AG08396 (cell line): Measurements from ENCODE around the gene ZMAT5.

ENCODE experiments used
- DNase-seq: peaks from one replicate; pipeline ENCODE4 v3.0.0; 2012; ENCODE audit warnings: low spot score, mixed read lengths

Gene ZMAT5

DNA sequence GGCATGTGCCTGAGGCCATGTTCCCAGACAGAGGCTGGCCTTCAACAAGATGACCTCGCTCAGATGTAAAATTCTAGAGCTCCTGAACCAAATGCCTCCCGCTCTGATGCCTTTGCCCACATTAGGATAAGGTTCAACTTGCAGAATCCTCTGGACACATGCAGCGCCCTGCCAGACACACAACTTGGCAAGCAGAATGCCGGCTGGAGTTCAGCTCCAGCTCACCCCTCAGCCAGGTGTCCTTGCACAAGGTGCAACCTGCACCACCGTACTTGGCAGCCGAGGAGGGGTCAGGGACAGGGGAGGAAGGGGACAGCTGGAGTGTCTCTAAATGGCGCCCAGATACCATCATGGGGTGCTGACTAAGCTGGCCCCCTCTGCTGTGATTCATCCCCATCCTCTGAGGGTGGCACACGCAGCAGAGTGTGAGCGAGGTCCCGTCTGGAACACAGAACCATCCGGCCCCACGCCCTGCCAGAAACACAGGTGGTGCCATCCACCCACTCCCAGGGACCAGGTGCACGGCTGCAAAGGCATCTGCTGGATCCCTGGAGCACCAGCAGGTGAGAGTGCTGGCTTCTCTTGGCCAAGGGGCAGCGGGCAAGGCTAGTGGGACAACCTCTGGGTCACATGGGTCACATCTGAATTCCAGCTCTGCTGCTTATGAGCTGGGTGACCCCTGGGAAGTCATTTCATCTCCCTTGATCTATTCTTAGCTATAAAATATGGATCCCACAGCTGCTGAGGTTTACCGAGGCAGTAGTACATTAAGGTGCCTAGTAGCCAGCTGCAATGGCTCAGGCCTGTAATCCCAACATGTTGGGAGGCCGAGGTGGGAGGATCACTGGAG, 12.8 kb downstream of the ZMAT5 start:
- no peak for DNase-seq

DNA sequence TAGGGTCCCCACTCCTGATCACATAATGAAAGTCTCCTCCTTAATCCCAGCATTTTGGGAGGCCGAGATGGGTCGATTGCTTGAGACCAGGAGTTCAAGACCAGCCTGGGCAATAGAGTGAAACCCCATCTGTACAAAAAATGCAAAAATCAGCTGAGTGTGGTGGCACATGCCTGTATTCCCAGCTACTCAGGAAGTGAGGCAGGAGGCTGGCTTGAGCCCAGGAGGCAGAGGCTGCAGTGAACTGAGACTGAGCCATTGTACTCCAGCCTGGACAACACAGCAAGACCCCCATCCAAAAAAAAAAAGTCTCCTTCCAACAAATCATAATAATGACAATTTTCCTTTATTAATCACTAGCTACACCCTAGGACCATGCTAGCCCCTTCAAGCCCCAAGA, 15.1 kb downstream of the ZMAT5 start:
- no peak for DNase-seq

DNA sequence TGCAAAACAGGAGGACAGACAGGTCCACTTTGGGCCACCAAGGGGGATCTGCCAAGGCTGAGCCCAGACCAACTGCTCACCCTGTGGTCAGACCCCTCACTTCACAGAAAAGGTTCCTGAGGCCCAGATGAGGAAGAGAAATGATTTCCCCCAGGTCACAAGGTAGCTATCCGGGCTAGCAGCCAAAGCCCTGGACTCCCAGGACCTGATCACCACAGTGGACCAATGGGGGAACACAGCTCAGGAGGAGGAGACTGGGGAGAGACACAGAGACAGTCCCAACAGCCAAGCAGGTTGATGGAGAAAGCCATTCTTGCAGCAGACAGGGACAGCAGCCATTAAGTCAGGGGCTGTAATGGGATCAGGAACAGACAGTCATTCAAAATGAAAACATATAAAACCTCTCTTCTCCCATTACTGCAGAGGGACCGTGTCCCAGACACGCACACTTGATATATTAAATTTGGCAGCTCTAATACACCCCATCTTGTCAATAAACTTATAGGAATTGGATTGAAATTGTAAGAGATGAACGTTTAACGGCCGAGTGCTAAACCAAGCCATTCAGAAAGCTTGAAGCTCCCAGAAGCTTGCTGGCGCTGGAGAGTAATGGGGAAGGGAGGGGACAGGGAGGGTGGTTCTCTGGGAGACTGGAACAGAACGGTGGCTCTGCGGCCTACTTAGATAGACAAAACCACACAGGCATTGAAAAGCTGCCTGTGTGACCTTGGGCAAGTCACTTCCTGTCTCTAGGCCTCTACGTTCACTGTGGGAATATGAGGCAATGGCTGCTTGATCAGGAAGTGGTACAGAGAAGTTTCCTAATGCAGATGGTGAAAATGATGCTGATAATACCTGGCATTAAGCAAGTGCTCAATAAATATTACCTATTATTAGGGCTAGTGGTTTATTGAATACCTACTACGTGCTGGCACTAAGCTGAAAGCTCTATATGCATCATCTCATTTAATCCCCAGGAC, 16.0 kb downstream of the ZMAT5 start:
- no peak for DNase-seq

DNA sequence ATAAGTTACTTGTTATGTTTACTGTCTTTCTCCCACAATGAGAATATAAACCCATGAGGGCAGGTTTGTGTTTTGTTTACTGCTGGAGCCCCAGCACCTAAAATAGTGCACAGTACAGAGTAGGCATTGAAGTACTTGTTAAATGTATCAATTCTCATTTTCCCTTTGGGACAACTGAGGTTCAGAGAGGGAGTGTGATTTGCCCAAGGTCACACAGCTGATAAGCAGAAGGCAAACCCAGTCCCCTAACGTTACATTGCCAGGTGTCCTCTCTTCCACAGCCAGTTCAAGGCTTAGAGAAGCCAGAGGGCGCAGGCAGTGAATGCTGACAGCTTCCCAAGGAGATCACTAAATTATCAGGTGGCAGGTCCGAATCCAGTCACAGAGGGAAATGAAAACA, 16.8 kb downstream of the ZMAT5 start:
- no peak for DNase-seq

DNA sequence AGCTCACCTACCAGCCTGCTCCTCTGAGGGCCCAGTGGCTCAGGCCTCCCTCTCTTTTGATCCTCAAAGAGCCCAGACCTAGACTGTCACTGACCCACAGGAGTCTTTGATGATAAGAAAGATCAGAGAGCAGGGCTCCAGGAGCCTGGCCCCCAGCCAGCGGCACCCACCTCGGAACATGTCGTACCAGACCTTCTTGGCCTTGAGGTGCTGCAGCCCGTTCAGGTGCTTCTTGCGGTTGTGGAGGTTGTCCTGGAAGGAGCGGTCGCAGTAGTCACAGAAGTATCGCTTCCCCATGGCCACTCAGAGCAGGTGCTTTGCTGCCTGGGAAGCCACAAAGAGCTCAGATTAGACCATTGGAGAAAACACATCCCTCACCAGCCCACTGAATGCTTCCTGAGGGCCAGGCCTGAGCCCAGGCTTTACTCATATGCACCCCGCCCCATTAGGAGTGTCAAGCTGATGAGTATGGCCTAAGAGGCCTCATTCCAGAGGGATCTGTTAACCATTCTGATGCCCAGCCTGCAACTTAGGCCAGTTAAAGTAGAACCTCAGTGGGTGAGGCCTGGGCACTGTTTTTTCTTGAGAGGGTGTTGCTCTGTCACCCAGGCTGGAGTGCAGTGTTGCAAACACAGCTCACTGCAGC, 18.4 kb downstream of the ZMAT5 start:
- DNase-seq: no peak

DNA sequence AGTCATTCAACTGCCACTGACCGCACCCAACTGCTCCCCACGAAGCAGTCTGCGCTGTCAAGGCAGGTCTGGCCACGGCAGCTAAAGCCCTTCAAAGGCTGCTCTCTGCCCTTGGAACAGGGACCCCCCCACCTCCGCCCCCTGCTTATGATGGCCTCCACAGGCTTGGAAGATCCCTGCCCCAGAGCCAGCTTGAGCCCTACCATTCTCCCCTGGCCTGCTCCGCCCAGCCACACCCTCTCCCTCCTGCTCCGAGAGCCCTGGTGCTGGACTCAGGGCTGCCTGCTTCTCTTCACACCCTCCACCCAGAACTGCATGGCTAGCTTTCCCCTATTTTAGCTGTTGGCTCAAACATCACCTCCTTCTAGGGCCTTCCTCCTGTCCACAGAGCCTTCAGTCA, 19.0 kb downstream of the ZMAT5 start:
- no peak for DNase-seq

DNA sequence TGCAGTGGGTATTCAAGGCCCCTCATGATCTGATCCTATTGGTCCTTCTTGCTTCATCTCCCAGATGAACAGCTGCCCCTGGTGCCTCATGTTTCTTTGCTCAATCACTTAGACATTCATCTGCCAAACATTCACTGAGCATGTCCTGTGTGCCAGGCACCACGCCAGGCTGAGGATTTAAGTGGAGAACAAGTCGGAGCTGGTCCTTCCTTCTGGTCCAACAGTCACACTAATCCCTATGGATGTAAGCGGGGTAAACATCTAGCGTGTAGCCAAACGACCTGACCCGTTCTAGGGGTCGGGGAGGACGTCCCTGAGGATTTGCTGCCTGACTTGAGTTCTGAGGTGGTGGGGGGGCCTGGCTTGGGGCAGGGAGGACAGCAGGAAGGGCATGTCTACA, 21.9 kb downstream of the ZMAT5 start:
- peak; percentile 60 for DNase-seq

DNA sequence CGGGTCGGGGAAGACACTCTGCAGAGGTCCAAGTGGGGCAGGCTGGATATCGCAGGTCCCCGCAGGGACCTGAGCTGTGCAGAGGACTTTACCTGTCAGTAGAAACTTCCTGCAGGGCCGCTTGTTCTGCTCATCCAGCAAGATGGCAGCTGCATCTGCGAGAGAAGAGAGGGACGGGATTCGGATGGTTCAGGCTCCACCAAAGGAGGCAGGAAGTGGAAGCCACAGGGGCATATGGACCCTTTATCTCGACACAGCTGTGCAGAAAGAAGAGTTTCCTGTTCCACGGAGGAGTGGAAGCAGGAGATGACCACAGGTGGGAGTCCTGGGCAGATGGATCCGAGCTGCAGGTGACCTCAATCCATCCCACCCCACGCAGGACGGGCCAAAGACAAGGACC, 24.5 kb downstream of the ZMAT5 start:
- no peak for DNase-seq

DNA sequence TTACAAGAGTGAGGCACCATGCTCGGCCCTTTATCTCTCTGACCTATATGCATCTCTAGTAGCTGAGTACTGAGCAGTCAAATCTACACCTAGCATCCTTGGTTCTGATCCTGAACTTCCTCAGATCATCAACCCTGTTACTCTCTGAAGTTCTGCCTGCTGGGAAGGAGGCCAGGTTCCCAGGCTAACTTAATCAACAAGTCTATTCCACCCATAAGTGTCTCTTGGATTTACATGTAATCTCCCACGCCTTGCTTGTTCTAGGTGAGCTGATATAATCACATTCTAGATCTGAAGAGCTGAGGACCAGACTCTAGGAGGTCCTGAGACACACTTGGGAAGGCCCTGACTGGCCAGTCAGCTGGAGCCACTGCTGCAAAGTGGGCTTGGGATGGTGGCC, 24.9 kb downstream of the ZMAT5 start:
- DNase-seq: no peak

DNA sequence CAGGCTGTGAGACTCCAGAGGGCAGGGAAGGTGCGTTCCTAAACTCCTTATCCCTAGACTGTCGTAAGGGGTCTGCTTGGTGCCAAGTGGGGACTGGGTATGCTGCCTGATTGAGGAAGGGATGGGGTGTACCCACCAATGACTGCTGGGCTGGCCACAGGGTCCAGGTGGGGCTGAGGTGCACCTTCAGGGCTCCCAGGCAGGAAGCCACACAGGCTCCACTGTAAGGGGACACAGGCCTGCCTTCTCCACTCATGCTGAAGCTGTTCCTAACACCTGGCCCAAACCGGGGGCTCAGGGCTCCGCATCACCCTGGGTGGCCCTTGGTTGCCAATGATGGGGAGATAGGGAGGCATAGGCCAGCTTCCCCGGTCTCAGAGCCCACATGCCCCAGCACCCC, 26.6 kb downstream of the ZMAT5 start:
- no peak for DNase-seq

DNA sequence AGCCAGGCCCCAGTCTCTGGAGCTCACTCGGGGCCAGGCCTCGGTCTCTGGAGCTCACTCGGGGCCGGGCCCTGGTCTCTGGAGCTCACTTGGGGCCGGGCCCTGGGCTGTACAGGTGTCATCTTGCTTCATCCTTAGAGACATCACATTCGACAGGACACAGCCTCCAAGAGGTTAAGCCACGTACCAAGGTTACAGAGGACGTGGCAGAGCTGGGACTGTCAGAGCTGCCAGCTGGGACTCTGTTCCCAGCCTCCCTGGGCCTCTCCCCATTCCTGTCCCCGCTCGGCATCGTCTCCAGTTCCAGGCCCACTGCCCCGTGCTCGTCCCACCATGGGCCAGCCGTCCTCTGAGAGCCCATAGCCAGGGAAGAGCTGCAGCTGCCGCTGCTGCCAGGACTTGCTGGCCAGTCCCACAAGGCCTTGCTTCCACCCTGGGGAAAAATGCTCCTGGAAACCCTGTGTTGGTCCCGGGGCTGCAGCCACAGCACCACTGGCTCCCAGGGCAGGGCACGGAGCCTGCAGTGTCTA, 27.4 kb downstream of the ZMAT5 start:
- no peak for DNase-seq

DNA sequence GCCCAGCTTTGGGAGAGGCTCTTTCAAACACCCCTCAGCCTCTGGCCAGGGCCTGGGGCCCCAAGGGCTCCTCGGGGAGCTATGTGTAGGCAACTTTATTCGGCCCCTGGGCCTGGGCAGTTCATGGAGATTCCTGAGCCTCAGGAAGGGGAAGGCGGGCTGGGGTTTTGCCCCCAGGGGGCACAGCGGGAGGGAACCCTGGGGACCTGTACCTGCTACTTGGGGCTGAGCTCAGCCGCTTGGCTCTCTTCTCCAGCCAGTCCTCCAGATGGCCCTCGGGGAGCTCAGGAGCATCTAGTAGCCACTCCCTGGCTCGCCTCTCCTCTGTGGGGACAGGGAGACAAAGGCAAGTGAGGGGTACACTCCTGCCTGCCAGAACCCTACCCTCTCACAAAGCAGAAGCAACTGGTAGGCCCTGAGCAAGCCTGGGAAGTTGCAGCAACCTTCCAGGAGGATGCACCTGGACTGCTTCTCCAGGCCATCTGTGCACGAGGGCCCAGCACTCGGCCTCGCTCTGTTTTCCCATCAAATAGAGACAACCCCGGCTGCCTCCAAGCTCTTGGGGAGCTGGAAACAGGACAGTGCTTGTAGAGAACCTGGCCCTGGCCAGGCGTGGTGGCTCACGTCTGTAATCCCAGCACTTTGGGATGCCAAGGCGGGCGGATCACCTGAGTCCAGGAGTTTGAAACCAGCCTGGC, 28.5 kb downstream of the ZMAT5 start:
- DNase-seq: no peak

DNA sequence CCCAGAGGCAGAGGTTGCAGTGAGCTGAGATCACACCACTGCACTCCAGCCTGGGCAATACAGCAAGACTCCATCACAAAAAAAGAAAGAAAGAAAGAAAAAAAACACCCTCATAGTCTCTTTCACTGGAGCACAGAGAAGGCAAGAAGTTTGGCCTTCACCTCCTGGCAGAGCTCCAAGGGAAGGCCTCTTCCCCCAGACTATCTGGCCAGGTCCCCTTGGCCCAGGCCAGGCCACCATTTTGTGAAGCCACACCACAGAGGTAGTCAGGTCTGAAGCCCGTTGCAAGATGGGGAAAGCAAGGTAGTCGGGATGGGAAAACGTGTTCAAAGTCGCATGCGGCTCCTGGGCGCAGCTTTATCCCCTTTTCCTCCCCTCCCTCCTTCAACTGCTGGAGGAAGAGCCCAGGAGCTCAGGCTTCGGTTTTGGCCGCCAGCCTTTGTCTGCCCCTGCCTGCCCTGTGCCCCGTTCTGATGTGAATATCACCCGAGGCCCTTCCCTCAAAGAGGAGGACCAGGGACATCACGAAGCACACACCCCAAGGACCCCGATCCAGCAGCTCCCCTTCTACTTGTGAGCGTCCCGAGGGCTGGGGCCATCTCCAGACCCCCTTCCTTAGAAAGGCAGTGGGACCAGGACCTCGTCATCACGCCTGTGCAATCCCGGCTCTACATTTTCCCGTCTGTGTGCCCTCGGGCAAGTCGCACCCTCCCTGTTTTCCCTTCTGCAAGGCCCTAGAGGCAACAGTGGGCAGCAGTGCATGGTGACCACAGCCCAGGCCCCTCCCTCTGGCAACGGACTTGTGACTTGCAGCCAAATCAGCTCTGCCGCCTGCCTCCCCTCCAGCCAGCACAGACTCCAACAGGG, 29.3 kb downstream of the ZMAT5 start:
- no peak for DNase-seq

DNA sequence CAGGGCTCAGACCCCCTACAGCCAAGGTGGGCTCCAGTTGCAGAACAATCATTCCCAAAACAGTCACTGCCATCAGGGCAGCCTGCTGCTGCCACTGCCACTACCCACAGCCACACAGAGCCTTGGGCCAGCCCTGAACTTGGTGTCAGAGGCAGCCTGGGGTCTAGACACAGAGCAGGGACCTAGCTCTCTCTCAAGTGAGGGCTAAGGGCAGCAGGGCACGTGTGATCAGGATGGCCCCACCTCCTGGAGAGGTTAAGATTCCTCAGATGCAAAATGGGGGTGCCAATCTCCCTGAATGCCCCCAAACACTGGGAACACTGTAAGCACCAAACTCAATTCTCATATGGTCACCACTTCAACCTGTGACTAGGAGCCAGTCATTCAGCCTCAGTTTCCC, 31.4 kb downstream of the ZMAT5 start:
- DNase-seq: no peak

DNA sequence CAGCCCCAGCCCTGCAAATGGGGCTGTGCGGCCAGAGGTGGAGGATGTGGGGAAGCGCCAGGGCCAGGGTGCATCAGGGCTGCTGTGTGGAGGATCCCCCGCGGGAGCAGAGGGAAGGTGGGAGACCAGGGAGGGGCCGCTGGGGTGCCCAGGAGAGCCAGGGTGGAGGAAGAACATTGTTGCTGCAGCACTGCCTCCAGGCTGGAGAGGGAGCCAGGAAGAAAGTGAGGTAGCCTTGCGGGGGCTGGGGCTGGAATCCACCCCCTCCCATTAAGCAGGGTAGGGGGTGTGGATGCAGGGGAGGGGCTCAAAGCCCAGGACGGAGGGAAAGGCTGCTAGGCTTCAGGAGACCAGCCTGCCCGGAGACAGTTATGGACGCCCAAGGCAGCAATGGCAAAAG, 32.0 kb downstream of the ZMAT5 start:
- DNase-seq: no peak

DNA sequence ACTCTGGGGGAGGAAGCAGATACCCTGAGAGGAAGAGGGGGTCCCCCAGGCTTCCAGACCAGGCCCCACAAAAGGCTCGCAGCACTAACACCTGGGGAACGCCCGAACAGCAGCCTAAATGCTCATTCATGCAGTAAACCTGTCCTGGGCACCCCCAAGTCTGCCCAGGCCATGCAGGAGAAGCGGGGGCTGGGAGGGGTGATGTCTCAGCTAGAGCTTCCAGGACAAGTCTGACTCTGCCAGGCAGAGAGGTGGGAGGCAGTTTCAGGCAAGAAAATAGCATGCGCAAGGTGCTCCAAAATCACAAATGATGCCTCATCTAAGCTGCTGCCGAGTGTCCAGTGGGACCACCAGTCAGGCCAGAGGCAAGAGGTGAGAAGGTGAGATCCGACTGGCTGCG, 32.4 kb downstream of the ZMAT5 start:
- no peak for DNase-seq

DNA sequence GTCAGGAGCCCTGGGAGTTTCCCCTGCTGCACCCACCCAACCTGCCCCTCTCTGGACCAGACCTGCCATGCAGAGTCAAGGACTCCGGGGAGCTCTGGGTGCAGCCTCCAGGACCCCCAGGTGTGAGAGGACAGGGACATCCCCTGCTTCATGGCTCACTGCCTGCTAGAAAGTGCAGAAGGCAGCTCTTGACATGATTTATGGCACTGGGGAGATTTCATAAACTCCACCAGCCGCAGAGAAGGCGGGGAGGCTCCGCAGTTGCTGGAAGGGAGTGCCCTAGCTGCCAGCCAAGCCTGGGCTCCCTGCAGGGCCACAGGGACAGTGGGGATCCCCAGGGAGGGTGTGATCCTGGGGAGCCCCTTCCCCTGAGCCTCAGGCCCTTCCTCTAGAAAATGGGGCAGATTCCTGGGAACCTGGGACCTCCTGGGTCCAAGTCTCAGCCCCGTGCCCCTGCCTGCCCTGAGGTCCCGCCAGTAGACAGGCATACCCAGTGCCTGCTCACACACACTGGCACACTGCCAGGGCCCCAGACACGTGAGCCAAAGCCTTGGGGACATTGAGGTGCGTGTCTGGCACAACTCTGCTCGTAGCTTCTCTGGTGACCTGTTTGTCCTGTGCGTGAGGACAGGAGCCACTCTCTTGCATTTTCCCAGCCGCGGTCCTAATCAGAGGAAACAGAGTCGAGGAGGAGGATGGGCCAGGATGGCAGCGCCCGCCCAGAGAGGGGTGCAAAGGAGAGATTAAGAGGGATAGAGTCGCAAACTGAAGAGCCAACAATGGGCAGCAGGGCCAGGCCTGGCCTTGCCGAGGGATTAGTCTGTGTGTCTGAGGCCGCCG, 33.2 kb downstream of the ZMAT5 start:
- DNase-seq: no peak

DNA sequence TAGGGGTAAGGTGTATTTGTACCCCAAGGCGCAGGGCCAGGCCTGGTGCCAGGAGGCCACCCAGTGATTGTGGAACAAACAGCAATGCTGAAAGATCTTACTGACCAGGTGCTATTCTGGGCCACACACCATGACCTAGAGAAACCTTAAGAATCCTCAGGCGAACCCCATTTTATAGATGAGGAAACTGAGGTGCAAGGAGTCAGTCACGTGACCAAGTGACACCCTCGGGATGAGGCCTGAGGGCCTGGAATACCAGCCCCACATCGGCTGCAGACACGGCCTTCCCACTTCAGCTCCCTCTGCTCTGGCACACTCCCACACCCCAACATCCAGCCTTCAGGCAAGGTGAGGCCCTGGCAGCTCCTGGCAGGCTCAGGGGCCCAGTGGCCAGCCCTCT, 33.9 kb downstream of the ZMAT5 start:
- DNase-seq: no peak

DNA sequence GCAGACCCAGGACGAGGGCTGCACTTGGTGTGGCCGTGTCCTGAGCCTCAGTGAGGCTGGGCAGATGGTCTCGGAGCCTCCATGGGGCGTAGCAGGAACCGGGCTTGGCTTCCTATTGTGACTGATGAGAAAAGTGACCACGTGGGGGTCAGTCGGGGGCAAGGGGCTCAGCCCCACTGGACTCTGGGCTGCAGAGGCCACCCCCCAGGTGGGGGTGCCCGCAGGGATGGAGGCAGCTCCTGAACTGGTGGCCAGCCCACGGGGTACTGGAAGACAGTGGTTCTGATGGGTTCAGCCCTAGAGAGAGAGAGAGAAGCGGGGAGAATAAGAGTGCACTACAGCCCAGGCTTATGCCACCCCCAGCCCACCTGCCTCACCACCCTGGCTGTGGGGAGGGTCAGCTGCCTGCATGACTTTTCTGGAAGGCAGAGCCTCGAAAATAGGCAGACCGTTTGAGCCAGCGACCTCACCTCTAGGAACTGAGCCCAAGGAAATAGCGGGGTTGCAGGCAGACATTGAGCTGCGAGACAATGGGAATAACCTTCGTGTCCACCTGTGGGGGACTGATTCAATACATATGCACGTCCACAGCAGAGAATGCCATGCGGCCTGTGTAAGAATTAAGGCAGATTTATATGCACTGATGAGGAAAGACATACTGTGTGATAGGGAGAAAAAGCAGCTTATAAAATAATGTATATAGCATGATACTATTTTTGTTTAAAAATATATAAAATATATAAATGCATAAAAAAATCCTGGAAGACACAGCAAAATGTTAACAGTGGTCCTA, 35.6 kb downstream of the ZMAT5 start:
- no peak for DNase-seq
